ENCODE measurements around the gene TM7SF2. TPM values are rescaled to one million over a fixed set of nuclear protein-coding genes. Genes with fewer than 3 reads are reported as not detected.

TM7SF2 gene
- total RNA-seq, 4 donors from 2014 or later, result 7.3 to 18.4 (median 11.0) TPM

GRCh38 chr11:65087827-65088226 is 23.8 kb upstream of the TM7SF2 start:
- no peaks in the 10 kb centered on the region for H3K27me3 ChIP-seq
- no peak overlapping the region for H3K27ac ChIP-seq
- in situ Hi-C loops (cut with MboI; ENCODE audit: low sequenced_read_pairs in 4 of 4) (no loop called here), intact Hi-C loops (cut with DNase I; ENCODE audit: low total_unique reads) (no loop called here)
- H3K4me3 ChIP-seq, result no peak overlapping the region
- TF ChIP-seq POLR2A (IDR thresholded peaks at IDR 0.05), result no peak
- TF ChIP-seq CTCF (IDR thresholded peaks at IDR 0.05 in 4 of 5, conservative IDR thresholded peaks at IDR 0.05 in 1 of 5), result no peak
- peaks cover 0 to 40% of the 10 kb centered on the region in 2 donors for H3K36me3 ChIP-seq
- peaks cover 12 to 18% of the 10 kb centered on the region in 2 donors for H3K4me1 ChIP-seq
- DNase-seq, result no peak
- no peak for ATAC-seq
- no peaks in the 10 kb centered on the region for H3K9me3 ChIP-seq

GRCh38 chr11:65089621-65090020 is 22.1 kb upstream of the TM7SF2 start:
- no peak for ATAC-seq
- Histone ChIP-seq H3K4me1 (peaks cover 4 to 9% of the 10 kb centered on the region in 2 donors), H3K9me3 (no peaks in the 10 kb centered on the region), H3K27me3 (no peaks in the 10 kb centered on the region), H3K36me3 (peaks cover 0 to 40% of the 10 kb centered on the region in 2 donors), H3K27ac (no peak overlapping the region), H3K4me3 (no peak overlapping the region)
- no peak for DNase-seq
- TF ChIP-seq CTCF (IDR thresholded peaks at IDR 0.05 in 4 of 5, conservative IDR thresholded peaks at IDR 0.05 in 1 of 5) (no peak), POLR2A (IDR thresholded peaks at IDR 0.05) (no peak)
- in situ Hi-C loops (cut with MboI; ENCODE audit: low sequenced_read_pairs in 4 of 4) (no loop called here), intact Hi-C loops (cut with DNase I; ENCODE audit: low total_unique reads) (no loop called here)

- DNase-seq, result no peak
Measured at GRCh38 chr11:65090628-65091027, 21.0 kb upstream of the TM7SF2 start.

GRCh38 chr11:65095427-65095826 is 16.2 kb upstream of the TM7SF2 start:
- TF ChIP-seq POLR2A (IDR thresholded peaks at IDR 0.05), result no peak
- TF ChIP-seq CTCF (IDR thresholded peaks at IDR 0.05 in 4 of 5, conservative IDR thresholded peaks at IDR 0.05 in 1 of 5), result no peak

More at GRCh38 chr11:65090628-65091027, 21.0 kb upstream of the TM7SF2 start:
- no peak for TF ChIP-seq CTCF (IDR thresholded peaks at IDR 0.05 in 4 of 5, conservative IDR thresholded peaks at IDR 0.05 in 1 of 5)
- no peak for TF ChIP-seq POLR2A (IDR thresholded peaks at IDR 0.05)
- Histone ChIP-seq H3K4me3 (no peak overlapping the region), H3K36me3 (peaks cover 0 to 35% of the 10 kb centered on the region in 2 donors), H3K27ac (no peak overlapping the region), H3K9me3 (no peaks in the 10 kb centered on the region), H3K27me3 (no peaks in the 10 kb centered on the region), H3K4me1 (peaks cover 0 to 1% of the 10 kb centered on the region in 2 donors)
- in situ Hi-C loops (cut with MboI; ENCODE audit: low sequenced_read_pairs in 4 of 4) (no loop called here), intact Hi-C loops (cut with DNase I; ENCODE audit: low total_unique reads) (no loop called here)
- ATAC-seq, result no peak

More at GRCh38 chr11:65095427-65095826, 16.2 kb upstream of the TM7SF2 start:
- intact Hi-C loops (cut with DNase I; ENCODE audit: low total_unique reads), result loop anchor here (5.0 kb wide), 2 partner anchors 68 to 178 kb away; partner anchors contain the start of genes ATG2A and SNX15
- Histone ChIP-seq H3K4me1 (peaks cover 29 to 33% of the 10 kb centered on the region in 2 donors), H3K9me3 (no peaks in the 10 kb centered on the region), H3K27ac (peak overlapping the region; percentile 91 to 97 (median 93)), H3K36me3 (no peaks in the 10 kb centered on the region), H3K27me3 (no peaks in the 10 kb centered on the region), H3K4me3 (peak overlapping the region; percentile 88 to 96 (median 89))
- DNase-seq (no peak), ATAC-seq (no peak)
- in situ Hi-C loops (cut with MboI; ENCODE audit: low sequenced_read_pairs in 4 of 4), result no loop called here

Data from gastrocnemius medialis (tissue), 4 donors.